Dermis blood vessel endothelial cell (primary cell): ENCODE measurements around the gene AFAP1. TPM values are rescaled to one million over a fixed set of nuclear protein-coding genes. Genes with fewer than 3 reads are reported as not detected.

Experiments
- DNase-seq: peaks from one replicate; pipeline ENCODE4 v3.0.0; 2010
- total RNA-seq: library from RNA; depleted of rRNA; stranded (reverse); fragments of >200 nt; gene quantifications from 2 replicates; pipeline ENCODE4 v1.2.3, GENCODE V29; 2014

The AFAP1 gene
- total RNA-seq, 1 donor from 2014 or later, result 48.5 TPM

GRCh38 chr4:7710576-7711306 is 228.9 kb downstream of the AFAP1 start:
- DNase-seq, result no peak

GRCh38 chr4:7710126-7710525 is 229.5 kb downstream of the AFAP1 start:
- no peak for DNase-seq

GRCh38 chr4:7709431-7709830 is 230.2 kb downstream of the AFAP1 start:
- no peak for DNase-seq

GRCh38 chr4:7708981-7709380 is 230.7 kb downstream of the AFAP1 start:
- DNase-seq, result no peak

Other genes with a start within 250 kb of the AFAP1 start
- gene ABLIM2, start 219.0 kb upstream of the AFAP1 start, total RNA-seq, result 8.8 and 10.8 TPM in 2 replicates